GM19463 (cell line): ENCODE results near the gene LTB4R2.
A peak's percentile ranks its signal among the peaks of the same experiment; 100 is the strongest.

Source experiments
- ATAC-seq: cut with Tn5 transposase; IDR thresholded peaks from one replicate; pipeline ENCODE4 v1.9.1; 2021; ENCODE audit warnings: mild to moderate bottlenecking, moderate library complexity; ENCODE audit not compliant: unreplicated experiment

The LTB4R2 gene, protein sequence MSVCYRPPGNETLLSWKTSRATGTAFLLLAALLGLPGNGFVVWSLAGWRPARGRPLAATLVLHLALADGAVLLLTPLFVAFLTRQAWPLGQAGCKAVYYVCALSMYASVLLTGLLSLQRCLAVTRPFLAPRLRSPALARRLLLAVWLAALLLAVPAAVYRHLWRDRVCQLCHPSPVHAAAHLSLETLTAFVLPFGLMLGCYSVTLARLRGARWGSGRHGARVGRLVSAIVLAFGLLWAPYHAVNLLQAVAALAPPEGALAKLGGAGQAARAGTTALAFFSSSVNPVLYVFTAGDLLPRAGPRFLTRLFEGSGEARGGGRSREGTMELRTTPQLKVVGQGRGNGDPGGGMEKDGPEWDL

GRCh38 chr14:24309538-24310264 lies at the start of gene LTB4R2:
TSS of gene LTB4R2 (plus strand) at chr14:24310140. CDS start at chr14:24310665, 525 bp downstream.
- ATAC-seq = no peak

DNA sequence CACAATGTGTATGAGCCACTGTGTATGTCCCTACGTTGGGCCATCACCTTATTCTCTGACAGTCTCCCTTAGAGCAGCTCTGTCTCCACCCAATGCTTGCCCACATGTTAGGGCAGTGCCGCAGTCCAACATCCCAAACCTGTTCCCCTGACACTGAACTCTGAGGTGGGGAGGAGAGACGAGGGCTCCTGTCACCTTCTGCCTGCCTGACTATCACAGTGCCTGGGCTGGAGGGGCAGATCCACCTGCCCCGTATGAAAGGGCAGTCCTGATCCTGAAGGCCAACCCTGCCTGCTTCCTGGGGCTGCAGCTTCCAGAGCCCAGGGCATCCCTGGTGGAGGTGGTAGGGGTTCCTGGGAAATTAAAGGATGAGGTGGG lies 49.2 kb upstream of the LTB4R2 start:
- ATAC-seq = no peak

- ATAC-seq = no peak
Observed at GRCh38 chr14:24261256-24261968, 48.5 kb upstream of the LTB4R2 start.

DNA sequence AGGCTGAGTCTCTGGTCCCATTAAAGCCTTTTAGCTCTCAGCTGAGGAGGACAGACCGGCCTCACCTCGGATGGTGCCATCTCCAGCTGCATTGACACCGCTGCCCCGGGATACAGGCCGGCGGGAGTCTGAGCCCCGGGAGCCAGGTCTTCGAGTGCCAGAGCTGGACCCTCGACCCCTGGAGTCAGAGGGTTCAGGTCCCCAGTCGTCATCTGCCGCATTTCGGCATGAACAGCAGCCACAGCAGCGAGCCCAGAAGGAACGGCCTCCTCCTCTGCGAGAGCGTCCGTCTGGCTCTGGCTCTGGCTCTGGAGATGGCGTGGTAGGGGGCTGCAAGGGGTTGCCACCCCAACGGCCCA lies 48.0 kb upstream of the LTB4R2 start:
- ATAC-seq = no peak

DNA sequence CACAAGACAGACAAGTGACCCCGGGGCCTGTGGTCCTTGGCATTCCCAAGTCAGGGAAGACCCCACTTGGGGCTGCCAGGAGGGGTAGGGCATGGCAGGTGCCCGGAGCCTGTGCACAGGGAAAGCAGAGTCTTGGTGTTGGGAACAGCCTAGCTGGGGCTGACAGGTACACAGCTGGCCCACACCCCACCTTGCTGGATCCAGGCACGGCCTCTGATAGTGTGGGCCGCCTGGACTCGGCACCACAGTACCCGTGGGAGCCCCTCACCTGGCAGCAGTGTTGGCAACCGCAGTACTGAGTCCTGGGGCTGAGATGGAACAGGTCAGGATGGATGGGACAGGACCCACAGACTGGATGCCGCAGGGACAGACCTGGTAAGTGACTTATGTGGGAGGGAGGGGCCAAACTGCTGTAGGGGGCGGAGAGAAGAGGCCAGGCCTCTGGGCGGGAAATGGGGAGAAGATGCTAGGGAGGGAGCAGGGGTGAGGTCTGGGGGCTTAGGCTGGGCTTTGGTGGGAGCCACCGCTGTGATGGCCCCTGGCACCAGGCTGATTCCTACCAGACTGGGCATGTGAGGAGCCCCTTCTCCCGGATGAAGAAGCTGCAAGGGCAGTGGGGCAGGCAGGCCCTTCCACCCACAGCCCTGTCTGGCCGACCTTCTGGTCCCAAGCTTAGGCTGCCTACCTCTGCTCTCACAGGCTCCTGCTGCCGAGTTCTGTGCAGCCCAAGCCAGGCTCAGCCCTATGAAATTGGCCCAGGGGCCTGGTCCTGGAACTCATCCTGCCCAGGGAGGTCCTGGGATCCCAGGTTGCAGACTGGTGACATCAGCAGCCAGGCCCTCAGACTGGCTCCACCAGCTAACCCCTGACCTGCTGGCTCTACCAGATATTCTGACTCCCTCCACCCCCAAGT lies 46.9 kb upstream of the LTB4R2 start, which contains the start of gene TGM1:
TSS of gene TGM1 (minus strand) at position 357 of the 913 bp plus-strand sequence. CDS start 825 bp downstream, outside the sequence.
- no peak for ATAC-seq

DNA sequence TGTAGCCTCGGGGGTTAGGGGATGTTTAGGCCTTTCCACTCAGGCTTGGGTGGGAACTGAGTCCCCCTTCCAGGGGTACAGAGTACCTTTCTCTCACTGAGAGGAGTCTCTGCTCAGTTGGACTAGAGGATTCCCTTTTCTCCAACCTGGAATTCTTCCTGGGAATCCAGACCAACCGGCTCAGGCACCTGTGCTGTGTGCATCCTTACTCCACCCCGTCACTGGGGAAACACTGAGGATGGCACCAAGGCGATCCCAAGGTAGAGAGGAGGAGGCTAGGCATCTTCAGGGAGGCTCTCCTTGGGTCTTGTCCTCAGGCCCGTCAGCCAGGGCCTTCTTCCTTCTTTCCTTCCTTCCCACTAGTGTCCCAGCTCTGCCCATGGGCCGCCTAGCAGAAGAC lies 46.1 kb upstream of the LTB4R2 start:
- ATAC-seq = no peak

DNA sequence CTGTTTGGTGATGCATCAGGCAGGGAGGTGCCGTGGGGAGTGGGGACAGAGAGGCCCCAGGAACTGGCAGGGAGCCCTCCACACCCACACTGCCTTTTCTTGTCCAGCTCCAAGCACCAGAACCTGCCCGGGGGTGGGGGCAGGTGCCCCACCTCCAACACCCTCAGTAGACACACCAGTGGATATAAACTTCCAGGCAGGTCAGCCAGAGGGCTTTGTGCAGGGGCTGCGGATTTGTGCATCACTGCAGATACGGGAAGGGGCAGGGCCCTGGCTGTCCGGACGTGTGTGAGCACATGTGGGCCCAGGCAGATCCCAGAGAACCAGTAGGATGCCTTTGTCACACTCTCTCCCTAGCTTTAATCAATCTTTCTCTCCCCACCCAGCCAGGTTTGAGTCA lies 45.6 kb upstream of the LTB4R2 start:
- no peak for ATAC-seq

DNA sequence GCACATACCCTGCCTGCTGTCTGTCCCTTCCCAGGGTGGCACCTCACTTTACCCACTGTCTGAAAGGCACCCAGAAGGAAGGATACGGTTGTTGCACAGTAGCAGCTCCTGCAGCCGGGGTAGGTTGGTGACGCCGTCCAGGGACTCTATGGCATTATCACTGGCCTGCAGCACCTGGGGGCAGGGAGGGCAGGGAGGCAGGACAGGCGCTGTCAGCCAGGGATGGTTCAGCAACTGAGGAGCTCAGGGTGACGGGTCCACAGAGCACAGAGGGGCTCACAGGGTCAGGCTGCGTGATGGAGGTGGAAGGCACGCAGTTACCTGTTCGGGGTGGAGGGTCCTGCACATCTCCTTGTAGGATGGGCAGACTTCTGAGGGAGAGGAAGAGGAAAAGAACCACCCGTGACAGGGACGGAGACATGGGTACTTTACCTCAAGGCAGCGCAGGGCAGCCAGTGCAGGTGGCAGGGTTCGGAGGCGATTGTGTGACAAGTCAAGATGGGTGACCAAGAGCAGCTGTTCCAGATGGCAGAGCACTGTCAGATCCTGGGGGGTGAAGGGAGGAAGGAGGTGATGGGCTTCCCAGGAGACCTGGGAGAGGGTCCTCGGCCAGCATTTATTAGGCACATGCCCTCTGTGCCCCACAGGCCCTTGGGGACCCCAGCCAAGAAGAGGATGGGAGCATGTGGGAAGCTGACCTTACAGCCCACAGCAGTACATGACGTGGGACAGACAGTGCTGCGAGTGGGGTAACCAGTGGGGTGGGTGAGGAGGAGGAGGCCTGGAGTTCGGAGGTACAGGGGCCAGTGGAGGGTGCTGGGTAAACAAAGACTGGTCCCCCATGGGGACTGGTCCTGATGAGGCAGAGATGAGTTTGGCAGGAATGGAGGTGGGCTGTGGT lies 43.3 kb upstream of the LTB4R2 start:
- ATAC-seq = no peak

GRCh38 chr14:24267516-24267915 lies 42.4 kb upstream of the LTB4R2 start:
- ATAC-seq = no peak

DNA sequence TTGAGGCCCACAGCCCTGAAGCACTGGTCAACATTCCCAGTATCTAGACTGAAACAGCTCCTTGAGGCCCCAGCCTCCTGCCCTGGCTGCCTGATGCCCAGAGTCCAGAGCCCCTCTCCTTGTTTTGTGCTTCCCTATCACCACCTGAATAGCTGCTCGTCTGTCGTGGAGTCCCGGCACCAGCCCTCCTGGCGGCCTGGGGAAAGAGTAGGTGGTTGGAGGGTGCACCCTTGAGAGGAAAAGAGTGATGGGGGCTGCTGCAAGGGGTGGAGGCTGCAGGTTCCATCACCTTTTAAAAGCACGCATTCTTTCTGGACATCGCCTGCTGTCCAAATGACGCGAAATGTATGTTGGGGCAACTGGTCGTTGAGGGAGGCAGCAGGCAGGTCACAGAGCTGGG lies 41.7 kb upstream of the LTB4R2 start:
- ATAC-seq = no peak

- ATAC-seq = no peak
Observed at GRCh38 chr14:24269368-24269767, 40.6 kb upstream of the LTB4R2 start.

GRCh38 chr14:24269910-24270536 lies 39.9 kb upstream of the LTB4R2 start:
- ATAC-seq = no peak

- no peak for ATAC-seq
Observed at GRCh38 chr14:24270537-24271133, 39.3 kb upstream of the LTB4R2 start.

- ATAC-seq = peak; percentile 83
Observed at GRCh38 chr14:24271134-24271833, 38.7 kb upstream of the LTB4R2 start, which contains the start of gene RABGGTA. TSS of gene RABGGTA (minus strand) at chr14:24271597. CDS start at chr14:24271115, 482 bp downstream.

GRCh38 chr14:24271834-24272263 lies 38.1 kb upstream of the LTB4R2 start:
- ATAC-seq = no peak

- no peak for ATAC-seq
Observed at GRCh38 chr14:24272467-24272866, 37.5 kb upstream of the LTB4R2 start.

DNA sequence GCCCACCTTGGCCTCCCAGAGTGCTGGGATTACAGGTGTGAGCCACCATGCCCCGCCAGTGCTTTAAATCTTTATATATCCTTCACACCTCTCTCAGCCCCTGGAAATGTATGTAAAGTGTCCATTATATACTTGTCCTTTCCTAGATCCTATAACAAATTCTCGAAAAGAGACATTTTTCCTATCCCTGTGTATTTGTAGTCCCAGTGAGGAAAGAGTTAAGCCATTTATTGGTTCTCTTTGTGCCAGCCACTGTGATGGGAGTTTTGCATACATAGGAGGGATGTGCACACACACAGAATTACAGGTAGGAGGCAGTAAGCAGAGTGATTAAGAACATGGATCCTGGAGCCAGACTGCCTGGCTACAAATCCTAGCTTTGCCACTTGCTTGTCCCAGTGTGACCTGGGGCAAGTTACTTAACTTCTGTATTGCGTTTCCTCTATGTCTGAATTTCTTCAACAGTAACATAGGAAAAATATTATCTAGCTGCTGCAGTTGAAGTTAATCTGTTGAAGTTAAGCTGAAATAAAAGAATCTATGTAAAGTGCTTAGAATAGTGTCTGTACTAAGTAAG lies 36.4 kb upstream of the LTB4R2 start:
- no peak for ATAC-seq

DNA sequence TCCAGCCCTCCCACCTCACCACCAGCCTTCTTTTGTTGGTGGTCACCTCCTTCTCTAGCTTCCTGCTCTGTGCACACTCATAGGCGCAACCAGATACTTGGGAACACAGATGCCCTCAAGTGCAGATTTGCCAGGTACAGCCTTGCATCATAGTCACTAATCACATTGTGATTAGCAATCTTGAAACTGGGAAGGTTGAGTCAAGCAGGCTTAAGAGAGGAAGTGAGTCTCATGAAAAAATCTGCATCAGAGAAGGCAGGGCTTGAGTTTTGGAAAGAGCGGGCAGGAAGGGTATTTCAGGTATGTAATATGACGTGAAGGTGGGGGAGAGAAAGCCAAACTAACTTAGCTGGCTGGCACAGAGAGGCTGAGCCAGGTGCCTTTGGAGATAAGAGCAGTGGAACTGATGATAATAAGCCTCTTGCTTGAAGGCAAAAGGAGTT lies 35.8 kb upstream of the LTB4R2 start:
- ATAC-seq = peak; percentile 39
